ENCODE data around the gene ZCCHC24. TPM values are rescaled to one million over a fixed set of nuclear protein-coding genes. Genes with fewer than 3 reads are reported as not detected.

The ZCCHC24 gene
- total RNA-seq, 4 donors from 2014 or later: 37.6 to 75.7 (median 48.7) TPM

DNA sequence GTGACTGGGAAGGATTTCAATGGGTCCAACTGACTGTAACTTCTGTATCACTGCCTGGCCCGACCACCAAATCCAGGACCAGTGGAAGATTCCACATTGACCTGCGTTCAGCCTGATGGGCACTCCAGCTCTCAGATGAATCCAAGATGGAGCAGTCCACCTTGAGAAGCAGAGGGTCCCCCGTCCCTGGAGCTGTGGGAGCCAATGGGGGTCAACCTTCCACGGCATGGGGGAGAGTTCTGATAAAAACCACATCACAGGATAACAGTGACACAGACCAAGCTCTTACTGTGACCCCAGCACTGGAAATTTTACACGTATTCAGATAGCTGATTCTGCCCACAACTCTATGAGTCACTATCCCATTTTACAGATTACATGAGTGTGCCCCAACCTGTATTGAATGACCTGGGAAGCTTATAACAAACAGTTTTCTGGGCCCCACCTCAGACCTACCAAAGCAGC lies 11.2 kb downstream of the ZCCHC24 start:
- no peak for TF ChIP-seq CTCF (IDR thresholded peaks at IDR 0.05; ENCODE audit: low read depth)

GRCh38 chr10:79433324-79434222 lies 11.9 kb downstream of the ZCCHC24 start:
- no peak for TF ChIP-seq CTCF (IDR thresholded peaks at IDR 0.05; ENCODE audit: low read depth)

GRCh38 chr10:79431891-79432831 lies 13.3 kb downstream of the ZCCHC24 start:
- TF ChIP-seq CTCF (IDR thresholded peaks at IDR 0.05; ENCODE audit: low read depth): no peak

DNA sequence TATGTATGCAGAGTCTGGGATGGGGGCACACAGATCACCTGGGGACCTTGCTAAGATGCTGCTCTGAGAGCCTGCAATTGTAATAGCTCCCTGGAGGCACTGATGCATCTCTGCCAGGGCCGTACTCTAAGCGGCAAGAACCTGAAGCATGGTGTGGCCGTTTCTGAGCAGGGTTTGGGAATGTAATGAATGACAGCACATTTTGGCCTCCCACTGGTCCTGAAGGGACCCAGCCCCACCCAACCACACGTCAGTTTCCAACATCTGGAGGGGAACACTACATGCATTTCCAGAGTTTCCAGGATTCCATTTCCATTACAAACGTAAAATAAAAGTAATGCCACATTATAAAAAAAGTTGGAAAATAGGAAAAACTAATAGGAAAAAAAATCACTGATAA lies 14.0 kb downstream of the ZCCHC24 start:
- TF ChIP-seq CTCF (IDR thresholded peaks at IDR 0.05; ENCODE audit: low read depth): no peak

DNA sequence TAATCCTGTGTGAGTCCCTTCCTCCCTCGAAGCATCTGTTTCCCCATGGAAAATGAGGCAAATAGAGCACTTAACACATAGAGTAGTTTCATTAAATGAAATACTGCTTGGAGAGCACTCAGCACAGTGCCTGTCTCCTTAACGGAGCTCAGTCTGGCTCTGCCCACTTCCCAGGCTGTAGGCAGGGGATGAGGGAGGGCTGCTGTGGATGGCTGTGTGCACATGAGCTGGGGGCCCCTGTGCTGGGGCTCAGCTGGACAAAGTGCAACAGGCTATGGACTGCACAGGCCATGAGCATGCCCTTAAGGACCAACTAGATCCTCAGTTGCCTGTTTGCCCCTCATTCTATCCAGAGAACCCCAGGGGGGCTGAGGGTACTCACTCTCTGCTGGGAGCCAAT lies 14.5 kb downstream of the ZCCHC24 start:
- no peak for TF ChIP-seq CTCF (IDR thresholded peaks at IDR 0.05; ENCODE audit: low read depth)

GRCh38 chr10:79430325-79430905 lies 15.0 kb downstream of the ZCCHC24 start:
- TF ChIP-seq CTCF (IDR thresholded peaks at IDR 0.05; ENCODE audit: low read depth): no peak
